Endodermal cell (in vitro differentiated cells): ENCODE results near the gene DICER1. TPM values are rescaled to one million over a fixed set of nuclear protein-coding genes. Genes with fewer than 3 reads are reported as not detected.

Source experiments
- DNase-seq: peaks from one replicate; pipeline ENCODE4 v3.0.0-alpha.2; 2017
- H3K27ac ChIP-seq: 2 replicates; pipeline ENCODE4 v1.5.1; 2013; ENCODE audit warnings: mild to moderate bottlenecking, low read depth, low read length, moderate library complexity
- H3K27me3 ChIP-seq: 2 replicates; pipeline ENCODE4 v1.6.1; 2013; ENCODE audit warnings: mild to moderate bottlenecking, low read length, moderate library complexity; ENCODE audit not compliant: insufficient read depth, control insufficient read depth, poor library complexity, severe bottlenecking
- H3K36me3 ChIP-seq: 2 replicates; pipeline ENCODE4 v1.7.0; 2013; ENCODE audit warnings: mild to moderate bottlenecking, low read length, moderate library complexity; ENCODE audit not compliant: control insufficient read depth, insufficient read depth
- H3K4me1 ChIP-seq: one replicate; pipeline ENCODE4 v1.7.0; 2013; ENCODE audit warnings: low read length; ENCODE audit not compliant: control insufficient read depth, insufficient read depth
- H3K4me3 ChIP-seq: 2 replicates; pipeline ENCODE4 v1.5.1; 2013; ENCODE audit warnings: mild to moderate bottlenecking, low read length, moderate library complexity
- H3K9ac ChIP-seq: 2 replicates; pipeline ENCODE4 v1.6.1; 2013; ENCODE audit warnings: mild to moderate bottlenecking, low read length, moderate library complexity; ENCODE audit not compliant: poor library complexity, severe bottlenecking; ENCODE audit errors: extremely low read depth
- H3K9me3 ChIP-seq: 2 replicates; pipeline ENCODE4 v1.6.1; 2013; ENCODE audit warnings: mild to moderate bottlenecking, low read length, moderate library complexity; ENCODE audit not compliant: control insufficient read depth
- H3K27ac Mint-ChIP-seq: 2 replicates; pipeline ENCODE4 v1.8.0; 2020; ENCODE audit warnings: mixed read lengths
- H3K27me3 Mint-ChIP-seq: 2 replicates; pipeline ENCODE4 v1.8.0; 2021; ENCODE audit warnings: mild to moderate bottlenecking, mixed read lengths; ENCODE audit not compliant: insufficient read depth
- H3K36me3 Mint-ChIP-seq: 2 replicates; pipeline ENCODE4 v1.8.0; 2020; ENCODE audit warnings: low read depth, mixed read lengths
- H3K4me1 Mint-ChIP-seq: 2 replicates; pipeline ENCODE4 v1.8.0; 2020; ENCODE audit warnings: mixed read lengths
- H3K4me3 Mint-ChIP-seq: 2 replicates; pipeline ENCODE4 v1.8.0; 2020; ENCODE audit warnings: mild to moderate bottlenecking, moderate library complexity, mixed read lengths
- H3K9me3 Mint-ChIP-seq: 2 replicates; pipeline ENCODE4 v1.8.0; 2020; ENCODE audit warnings: mild to moderate bottlenecking, mixed read lengths
- WGBS, 2 experiments: methylation state at CpG; one replicate each; pipeline versions ENCODE4 v1.1.5 to v1.1.7; 2013; ENCODE audit warnings: missing lambda C conversion rate in 2 of 2, mixed read lengths in 1 of 2; ENCODE audit not compliant: insufficient coverage in 1 of 2, insufficient read length in 1 of 2; 5-methylcytosine and 5-hydroxymethylcytosine counted together
- total RNA-seq, 2 donors: library from RNA; stranded (reverse); fragmentation: NEBNext Ultra II Directional in 1 of 2; extraction: Animal tissue kit (Norgen Biotek cat#: 25700) in 1 of 2; gene quantifications; 2 replicates in 1 of 2; 3 replicates in 1 of 2; pipeline ENCODE4 v1.2.1, GENCODE V29; 2021
- TF ChIP-seq, protein P1 (sequence below): fragments of 200-600 bp; sonication (generic); conservative IDR thresholded peaks from 2 replicates; pipeline ENCODE4 v1.5.0; 2021; ENCODE audit warnings: antibody characterized with exemption, mild to moderate bottlenecking

Gene DICER1
- total RNA-seq, 2 donors from 2014 or later, result 66.1 to 69.2 TPM

DNA sequence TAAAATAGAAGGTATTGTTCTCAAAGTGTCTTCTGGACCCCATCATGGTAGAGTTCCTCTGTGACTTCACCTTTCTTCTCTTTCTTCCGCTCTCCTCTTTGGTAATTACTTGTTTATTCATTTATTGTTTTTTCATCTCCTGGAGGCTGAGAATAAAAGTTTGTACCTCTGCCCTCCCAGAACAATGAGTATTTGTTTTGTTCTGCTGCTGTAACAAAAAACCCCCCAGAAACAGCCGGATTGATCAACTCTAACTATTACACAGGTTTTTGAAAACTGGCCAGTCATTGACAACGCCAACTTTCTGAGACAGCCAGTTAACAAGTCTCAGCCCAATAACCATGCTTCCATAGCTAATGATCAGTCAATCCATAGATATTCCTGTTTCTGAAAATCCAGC lies 8.2 kb upstream of the DICER1 start:
- H3K9me3 Mint-ChIP-seq, result peaks cover 40% of the 10 kb centered on the region
- Histone ChIP-seq H3K27me3 (no peaks in the 10 kb centered on the region), H3K4me1 (peaks cover 14% of the 10 kb centered on the region), H3K36me3 (no peaks in the 10 kb centered on the region), H3K4me3 (no peak overlapping the region), H3K27ac (no peak overlapping the region), H3K9ac (no peak overlapping the region), H3K9me3 (peaks cover 46% of the 10 kb centered on the region)
- 75 to 96% methylated on average over 2 to 3 of the region's 3 CpGs for WGBS, 2 experiments
- TF ChIP-seq, protein P1, sequence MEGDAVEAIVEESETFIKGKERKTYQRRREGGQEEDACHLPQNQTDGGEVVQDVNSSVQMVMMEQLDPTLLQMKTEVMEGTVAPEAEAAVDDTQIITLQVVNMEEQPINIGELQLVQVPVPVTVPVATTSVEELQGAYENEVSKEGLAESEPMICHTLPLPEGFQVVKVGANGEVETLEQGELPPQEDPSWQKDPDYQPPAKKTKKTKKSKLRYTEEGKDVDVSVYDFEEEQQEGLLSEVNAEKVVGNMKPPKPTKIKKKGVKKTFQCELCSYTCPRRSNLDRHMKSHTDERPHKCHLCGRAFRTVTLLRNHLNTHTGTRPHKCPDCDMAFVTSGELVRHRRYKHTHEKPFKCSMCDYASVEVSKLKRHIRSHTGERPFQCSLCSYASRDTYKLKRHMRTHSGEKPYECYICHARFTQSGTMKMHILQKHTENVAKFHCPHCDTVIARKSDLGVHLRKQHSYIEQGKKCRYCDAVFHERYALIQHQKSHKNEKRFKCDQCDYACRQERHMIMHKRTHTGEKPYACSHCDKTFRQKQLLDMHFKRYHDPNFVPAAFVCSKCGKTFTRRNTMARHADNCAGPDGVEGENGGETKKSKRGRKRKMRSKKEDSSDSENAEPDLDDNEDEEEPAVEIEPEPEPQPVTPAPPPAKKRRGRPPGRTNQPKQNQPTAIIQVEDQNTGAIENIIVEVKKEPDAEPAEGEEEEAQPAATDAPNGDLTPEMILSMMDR, result no peak
- peaks cover 28% of the 10 kb centered on the region for H3K4me1 Mint-ChIP-seq
- no peak overlapping the region for H3K27ac Mint-ChIP-seq
- H3K27me3 Mint-ChIP-seq, result peaks cover 2% of the 10 kb centered on the region
- H3K36me3 Mint-ChIP-seq, result peaks cover 18% of the 10 kb centered on the region
- no peak for DNase-seq
- H3K4me3 Mint-ChIP-seq, result no peak overlapping the region

DNA sequence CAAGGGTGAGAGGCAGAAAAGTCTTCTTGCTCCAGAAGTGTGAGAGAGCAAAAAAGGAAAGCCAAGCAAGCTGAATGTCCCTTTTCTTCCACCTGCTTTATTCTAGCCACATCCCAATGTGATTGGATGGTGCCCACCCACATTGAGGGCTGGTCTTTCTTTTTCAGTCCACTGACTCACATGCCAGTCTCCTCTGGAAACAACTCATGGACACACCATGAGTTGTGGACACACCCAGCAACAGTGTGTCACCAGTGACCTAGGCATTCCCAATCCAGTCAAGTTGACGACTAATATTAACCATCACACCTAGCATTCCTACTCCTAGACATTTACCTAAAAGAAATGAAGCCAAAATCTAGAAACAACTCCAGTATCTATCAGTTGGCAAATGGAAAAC lies 7.2 kb upstream of the DICER1 start:
- Mint-ChIP-seq H3K9me3 (peaks cover 40% of the 10 kb centered on the region), H3K4me1 (peaks cover 31% of the 10 kb centered on the region), H3K27me3 (peaks cover 2% of the 10 kb centered on the region), H3K27ac (no peak overlapping the region), H3K36me3 (peaks cover 18% of the 10 kb centered on the region), H3K4me3 (no peak overlapping the region)
- no peak for DNase-seq
- WGBS, 2 experiments, result 87% methylated on average over 1 of the region's 1 CpG; no CpG with 5 or more reads in 1 of the 2 experiments
- H3K9me3 ChIP-seq, result peaks cover 46% of the 10 kb centered on the region
- TF ChIP-seq, protein P1, result no peak
- H3K27me3 ChIP-seq, result no peaks in the 10 kb centered on the region
- H3K4me3 ChIP-seq, result no peak overlapping the region
- no peak overlapping the region for H3K27ac ChIP-seq
- no peaks in the 10 kb centered on the region for H3K36me3 ChIP-seq
- H3K9ac ChIP-seq, result no peak overlapping the region
- peaks cover 14% of the 10 kb centered on the region for H3K4me1 ChIP-seq

DNA sequence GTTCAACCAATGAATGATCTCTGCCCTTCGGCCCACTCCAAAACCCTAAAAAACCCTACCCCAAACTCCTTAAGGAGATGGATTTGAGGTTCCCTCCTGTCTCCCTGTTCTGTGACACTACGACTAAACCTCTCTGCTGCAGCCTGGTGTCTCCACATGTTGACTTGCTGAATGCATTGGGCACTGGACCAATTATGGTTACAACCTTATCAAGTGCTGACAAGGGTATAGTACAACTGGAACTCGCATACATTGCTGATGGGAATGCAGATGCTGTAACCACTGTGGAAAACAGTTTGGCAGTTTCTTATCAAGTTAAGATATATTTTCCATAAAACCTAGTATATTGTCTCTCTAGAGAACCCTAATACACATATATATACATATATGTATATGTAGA lies 6.3 kb upstream of the DICER1 start:
- peaks cover 14% of the 10 kb centered on the region for H3K4me1 ChIP-seq
- peaks cover 37% of the 10 kb centered on the region for H3K9me3 ChIP-seq
- no peak for DNase-seq
- Mint-ChIP-seq H3K4me1 (peaks cover 31% of the 10 kb centered on the region), H3K4me3 (no peak overlapping the region), H3K27me3 (peaks cover 2% of the 10 kb centered on the region), H3K27ac (no peak overlapping the region), H3K36me3 (peaks cover 18% of the 10 kb centered on the region), H3K9me3 (peaks cover 40% of the 10 kb centered on the region)
- H3K9ac ChIP-seq, result no peak overlapping the region
- TF ChIP-seq, protein P1, result no peak
- no peak overlapping the region for H3K27ac ChIP-seq
- WGBS, 2 experiments, result 88 to 100% methylated on average over 3 of the region's 3 CpGs
- no peaks in the 10 kb centered on the region for H3K27me3 ChIP-seq
- H3K36me3 ChIP-seq, result no peaks in the 10 kb centered on the region
- H3K4me3 ChIP-seq, result peak overlapping the region; percentile 25
